GM20000 (cell line): Measurements from ENCODE around the gene LMOD1.
"Not testable (repeated sequence)": the region's sequence is repeated elsewhere in the genome, so short reads cannot be mapped to it uniquely, and the experiment has no call there.

Experiments used
- DNase-seq: peaks from one replicate; pipeline ENCODE4 v3.0.0; 2012; ENCODE audit warnings: low spot score
- CTCF ChIP-seq: IDR thresholded peaks from 2 replicates; pipeline ENCODE4 v1.5.1; 2012; ENCODE audit warnings: mild to moderate bottlenecking, control low read depth; ENCODE audit errors: extremely low read depth, missing control alignments

LMOD1 gene

GRCh38 chr1:201874672-201875071 is 71.7 kb downstream of the LMOD1 start:
- TF ChIP-seq CTCF, result no peak
- DNase-seq, result no peak

- no peak for DNase-seq
Observed at GRCh38 chr1:201870397-201870796, 76.0 kb downstream of the LMOD1 start.

GRCh38 chr1:201861448-201861847 is 84.9 kb downstream of the LMOD1 start:
- no peak for DNase-seq
- no peak for TF ChIP-seq CTCF

More at GRCh38 chr1:201870397-201870796, 76.0 kb downstream of the LMOD1 start:
- no peak for TF ChIP-seq CTCF

- no peak for TF ChIP-seq CTCF
- DNase-seq, result no peak
Observed at GRCh38 chr1:201859424-201859823, 86.9 kb downstream of the LMOD1 start.

- DNase-seq, result not testable (repeated sequence)
Observed at GRCh38 chr1:201856722-201857121, 89.6 kb downstream of the LMOD1 start.

GRCh38 chr1:201851949-201852348 is 94.4 kb downstream of the LMOD1 start:
- TF ChIP-seq CTCF, result no peak
- DNase-seq, result no peak

- DNase-seq, result no peak
- no peak for TF ChIP-seq CTCF
Observed at GRCh38 chr1:201850053-201850397, 96.3 kb downstream of the LMOD1 start.

GRCh38 chr1:201849372-201850052 is 96.8 kb downstream of the LMOD1 start:
- no peak for TF ChIP-seq CTCF
- DNase-seq, result no peak
